ENCODE data around the gene PTGDR. TPM values are rescaled to one million over a fixed set of nuclear protein-coding genes. Genes with fewer than 3 reads are reported as not detected.
A peak's percentile ranks its signal among the peaks of the same experiment; 100 is the strongest.

PTGDR gene
- total and polyA plus RNA-seq, 12 donors: 0.17 to 1.9 (median 0.47) TPM

- intact Hi-C loops (cut with DNase I): loop anchor here in 3 of 10 donors (5.0 kb wide), 2 partner anchors 176 to 181 kb away; no protein-coding TSS in a partner anchor
- no peak overlapping the region for H3K4me3 ChIP-seq
Measured at GRCh38 chr14:52296378-52296777, 28.9 kb downstream of the PTGDR start.

GRCh38 chr14:52298795-52299194 is 31.3 kb downstream of the PTGDR start:
- Histone ChIP-seq H3K4me1 (peaks cover 0 to 13% (median 0%) of the 10 kb centered on the region in 9 donors), H3K27ac (no peak overlapping the region), H3K36me3 (no peaks in the 10 kb centered on the region), H3K27me3 (no peaks in the 10 kb centered on the region), H3K4me3 (no peak overlapping the region), H3K9me3 (no peaks in the 10 kb centered on the region)
- intact Hi-C loops (cut with DNase I): loop anchor here in 4 of 10 donors (2.0 to 5.0 kb wide), 3 partner anchors 174 to 179 kb away; no protein-coding TSS in a partner anchor
- DNase-seq (no peak), ATAC-seq (no peak)
- no peak for TF ChIP-seq CTCF (IDR thresholded peaks at IDR 0.05)
- WGBS, 2 donors: 92 to 93% methylated on average over 10 of the region's 10 CpGs

More at GRCh38 chr14:52296378-52296777, 28.9 kb downstream of the PTGDR start:
- Histone ChIP-seq H3K9me3 (no peaks in the 10 kb centered on the region), H3K36me3 (no peaks in the 10 kb centered on the region), H3K27ac (no peak overlapping the region), H3K4me1 (peaks cover 0 to 8% (median 0%) of the 10 kb centered on the region in 9 donors), H3K27me3 (no peaks in the 10 kb centered on the region)
- ATAC-seq: no peak
- WGBS, 2 donors: 96 to 97% methylated on average over 2 of the region's 2 CpGs
- no peak for TF ChIP-seq CTCF (IDR thresholded peaks at IDR 0.05)
- no peak for DNase-seq

GRCh38 chr14:52299692-52300278 is 32.3 kb downstream of the PTGDR start:
- Histone ChIP-seq H3K27ac (no peak overlapping the region), H3K4me1 (peaks cover 0 to 19% (median 0%) of the 10 kb centered on the region in 9 donors), H3K4me3 (no peak overlapping the region), H3K36me3 (no peaks in the 10 kb centered on the region), H3K9me3 (no peaks in the 10 kb centered on the region), H3K27me3 (no peaks in the 10 kb centered on the region)
- peak; percentile 50 to 84 (median 77) for TF ChIP-seq CTCF (IDR thresholded peaks at IDR 0.05)
- intact Hi-C loops (cut with DNase I): loop anchor here (2.0 to 5.0 kb wide), 5 partner anchors 171 to 178 kb away; no protein-coding TSS in a partner anchor
- DNase-seq (no peak), ATAC-seq (peak in 5 of 8 donors; percentile 28 to 72 (median 52))

- intact Hi-C loops (cut with DNase I): loop anchor here in 3 of 10 donors (5.0 kb wide), 1 partner anchor 169 kb away; no protein-coding TSS in a partner anchor
- Histone ChIP-seq H3K27me3 (peaks cover 0 to 7% (median 0%) of the 10 kb centered on the region in 7 donors), H3K27ac (no peak overlapping the region), H3K4me3 (no peak overlapping the region), H3K9me3 (no peaks in the 10 kb centered on the region), H3K36me3 (no peaks in the 10 kb centered on the region), H3K4me1 (peaks cover 0 to 19% (median 0%) of the 10 kb centered on the region in 9 donors)
- no peak for ATAC-seq
- 64 to 73% methylated on average over 4 of the region's 4 CpGs for whole genome bisulfite sequencing, 2 donors
- TF ChIP-seq CTCF (IDR thresholded peaks at IDR 0.05): no peak
- no peak for DNase-seq
Measured at GRCh38 chr14:52303236-52303635, 35.7 kb downstream of the PTGDR start.
